Measurements from ENCODE around the gene SORCS2. TPM values are rescaled to one million over a fixed set of nuclear protein-coding genes. Genes with fewer than 3 reads are reported as not detected.

Gene SORCS2
- total RNA-seq, 1 donor from 2014 or later = under 0.01 TPM

DNA sequence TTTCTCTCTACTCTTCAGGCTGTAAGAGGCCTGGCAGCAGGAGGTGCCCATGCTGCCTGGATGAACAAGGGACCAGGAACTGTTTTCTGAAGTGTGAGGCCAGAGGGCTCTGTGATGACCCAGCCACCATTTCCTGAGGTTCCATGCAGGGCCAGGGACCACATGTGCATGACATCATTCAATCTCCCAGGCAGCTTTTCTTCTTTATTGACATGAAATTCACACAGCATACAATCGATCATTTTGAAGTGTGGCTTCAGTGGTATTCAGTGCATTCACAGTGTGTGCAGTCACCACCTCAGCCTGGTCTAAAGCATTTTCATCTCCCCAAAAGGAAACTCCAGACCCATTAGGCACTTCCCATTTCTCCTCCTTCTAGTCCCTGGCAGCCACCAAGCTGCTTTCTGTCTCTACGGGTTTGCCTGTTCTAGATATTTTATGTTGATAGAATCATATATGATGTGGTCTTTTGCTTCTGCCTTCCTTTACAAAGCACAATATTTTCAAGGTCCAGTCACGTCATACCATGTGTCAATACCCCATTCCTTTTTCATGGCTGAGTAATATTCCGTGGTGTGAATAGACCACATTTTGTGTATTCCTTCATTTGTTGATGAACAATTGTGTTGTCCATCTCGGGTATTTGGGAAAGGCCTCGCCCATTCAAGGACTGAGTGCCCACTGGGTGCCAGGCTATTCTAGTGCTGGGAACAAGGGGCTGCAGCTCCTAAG lies 149.3 kb downstream of the SORCS2 start:
- DNase-seq = no peak

GRCh38 chr4:7342223-7343080 lies 150.1 kb downstream of the SORCS2 start:
- no peak for DNase-seq

GRCh38 chr4:7343081-7343655 lies 150.8 kb downstream of the SORCS2 start:
- no peak for DNase-seq

DNA sequence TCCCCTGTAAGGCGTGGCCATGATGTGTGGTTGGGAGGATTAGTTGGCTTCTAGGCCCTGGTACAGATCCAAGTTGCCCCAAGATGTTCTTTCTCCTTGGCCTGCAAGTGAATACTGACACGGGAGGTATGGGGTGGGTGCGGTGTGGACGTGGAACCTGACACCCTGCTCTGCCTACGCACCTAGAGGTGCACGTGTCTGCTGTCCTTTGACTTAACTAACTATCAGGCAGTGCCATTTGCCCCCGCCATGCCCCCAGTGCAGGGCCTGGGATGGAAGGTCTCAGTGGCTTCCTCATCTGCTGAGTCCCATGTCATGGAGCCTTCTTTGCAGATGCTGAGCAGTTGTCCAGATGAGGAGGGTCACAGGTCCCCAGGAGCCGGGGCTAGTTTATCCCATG lies 151.6 kb downstream of the SORCS2 start:
- no peak for DNase-seq

- DNase-seq = no peak
Measured at GRCh38 chr4:7344636-7345155, 152.4 kb downstream of the SORCS2 start.

GRCh38 chr4:7347981-7348380 lies 155.6 kb downstream of the SORCS2 start:
- DNase-seq = no peak

DNA sequence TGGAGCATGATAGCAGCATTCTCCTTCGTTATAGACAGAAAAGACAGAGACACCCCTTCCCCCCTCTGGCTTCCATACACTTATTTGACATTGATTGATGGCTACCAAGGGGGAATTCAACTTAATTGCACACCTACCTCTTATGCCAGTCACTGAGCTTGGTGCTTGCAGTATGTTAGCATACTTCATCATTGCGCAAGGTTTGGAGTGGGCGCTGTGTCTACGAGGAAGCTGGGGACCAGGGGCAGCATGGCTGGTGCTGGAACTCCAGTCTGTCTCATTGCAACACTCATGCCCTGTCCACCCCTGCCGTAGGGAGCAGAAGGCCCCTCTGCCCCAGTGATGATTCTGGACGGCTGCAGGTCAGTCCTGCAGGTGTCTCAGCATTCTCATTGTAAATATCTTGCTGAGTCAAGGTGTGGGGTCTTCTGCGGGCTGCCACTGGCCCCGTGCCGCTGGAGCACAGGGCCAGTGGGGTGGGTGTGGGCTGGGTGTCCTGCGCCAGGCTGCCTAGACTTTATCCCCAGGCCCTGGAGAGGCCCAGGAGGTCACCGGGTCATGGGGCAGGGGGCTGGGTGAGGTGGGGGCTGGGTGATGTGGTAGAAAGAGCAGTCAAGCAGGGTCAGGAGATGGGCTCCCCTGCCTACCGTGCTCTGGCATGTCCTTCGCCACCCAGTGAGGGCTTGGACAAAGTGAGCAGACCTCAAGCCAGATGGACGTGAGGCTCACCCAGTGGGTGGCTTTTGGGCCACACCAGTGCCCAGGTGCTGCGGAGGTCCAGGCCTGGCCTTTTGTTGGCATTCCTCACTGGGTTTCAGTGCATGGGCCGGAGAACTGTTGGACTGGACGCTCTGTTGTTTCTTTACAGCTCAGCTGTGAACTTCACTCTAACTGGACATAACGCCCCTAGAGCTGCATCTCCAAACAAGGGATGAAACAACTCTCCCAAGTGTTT lies 156.9 kb downstream of the SORCS2 start:
- DNase-seq = no peak

DNA sequence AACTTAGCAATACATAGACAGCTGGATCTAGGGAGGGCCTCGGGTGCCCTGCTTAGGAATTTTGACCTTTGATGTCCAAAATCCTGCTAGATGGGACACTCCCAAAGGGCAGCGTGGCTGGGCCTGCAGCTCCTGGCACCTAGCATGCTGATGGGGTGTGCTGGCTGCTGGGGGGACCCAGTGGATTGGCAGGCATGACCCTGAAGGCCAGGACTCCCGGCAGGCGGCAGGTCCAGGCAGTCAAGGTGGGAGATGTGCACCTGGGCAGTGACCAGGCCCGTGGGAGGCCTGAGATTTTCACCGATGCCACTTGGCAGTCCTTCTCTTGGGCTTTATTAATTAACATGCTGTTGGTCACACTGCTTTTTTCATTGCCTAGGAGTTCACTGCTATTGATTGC lies 158.1 kb downstream of the SORCS2 start:
- DNase-seq = no peak

- no peak for DNase-seq
Measured at GRCh38 chr4:7351014-7351413, 158.7 kb downstream of the SORCS2 start.

DNA sequence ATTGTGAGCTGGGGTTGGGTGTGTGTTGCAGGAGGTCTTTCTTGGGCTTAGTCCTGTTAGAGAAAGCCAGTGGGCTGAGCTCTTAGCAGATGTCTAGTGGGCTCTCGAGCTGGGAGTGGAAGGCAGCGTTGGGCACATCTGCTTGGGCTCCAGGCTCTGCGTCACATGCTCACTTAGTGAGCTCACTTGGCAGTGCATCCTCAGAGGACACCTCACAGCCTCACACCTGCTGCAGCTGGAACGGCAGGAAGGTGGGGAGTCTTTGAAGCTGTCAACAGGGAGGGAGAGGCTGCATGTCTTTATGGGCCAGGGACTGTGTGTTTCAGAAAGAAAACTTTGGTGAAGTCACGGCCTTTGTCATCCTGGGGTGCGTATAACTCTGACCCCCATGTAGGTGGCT lies 160.1 kb downstream of the SORCS2 start:
- no peak for DNase-seq

DNA sequence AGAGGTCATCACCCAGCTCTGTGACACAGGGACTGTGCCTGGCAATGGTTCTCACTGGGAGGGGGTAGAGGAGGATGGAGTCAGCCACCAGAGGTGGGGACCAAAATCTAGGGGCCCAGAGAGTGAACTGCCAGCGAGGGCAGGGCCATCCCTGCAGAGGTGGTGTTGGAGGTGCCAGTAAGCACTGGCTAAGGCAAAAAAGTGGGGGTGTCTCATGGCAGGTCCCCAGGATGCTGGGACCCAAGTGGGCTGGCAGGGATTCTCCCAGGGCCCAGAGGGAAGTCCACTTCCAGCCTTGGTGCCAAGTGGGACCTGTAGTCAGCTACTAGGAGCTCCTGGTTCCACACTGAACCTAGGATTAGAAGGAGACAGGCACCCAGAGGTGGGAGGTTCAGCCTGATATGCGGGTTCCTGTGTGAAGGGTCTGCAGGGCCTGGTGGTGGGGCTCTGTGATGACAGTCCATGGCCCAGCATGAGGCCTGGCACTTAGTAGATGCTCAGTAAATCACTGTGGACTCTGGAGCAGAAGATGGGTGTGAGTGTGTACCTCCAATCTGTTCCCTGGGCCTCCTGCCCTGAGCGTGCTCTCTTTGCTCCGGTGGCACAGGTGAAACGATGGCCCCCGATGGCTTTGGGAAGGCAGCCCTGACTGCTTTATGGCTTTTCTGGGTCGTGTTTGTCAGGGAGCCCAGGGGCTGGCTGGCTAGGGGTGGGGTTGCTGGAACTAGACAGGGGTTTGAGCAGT lies 160.9 kb downstream of the SORCS2 start:
- no peak for DNase-seq

- no peak for DNase-seq
Measured at GRCh38 chr4:7353846-7354610, 161.7 kb downstream of the SORCS2 start.

GRCh38 chr4:7354927-7355326 lies 162.6 kb downstream of the SORCS2 start:
- no peak for DNase-seq

DNA sequence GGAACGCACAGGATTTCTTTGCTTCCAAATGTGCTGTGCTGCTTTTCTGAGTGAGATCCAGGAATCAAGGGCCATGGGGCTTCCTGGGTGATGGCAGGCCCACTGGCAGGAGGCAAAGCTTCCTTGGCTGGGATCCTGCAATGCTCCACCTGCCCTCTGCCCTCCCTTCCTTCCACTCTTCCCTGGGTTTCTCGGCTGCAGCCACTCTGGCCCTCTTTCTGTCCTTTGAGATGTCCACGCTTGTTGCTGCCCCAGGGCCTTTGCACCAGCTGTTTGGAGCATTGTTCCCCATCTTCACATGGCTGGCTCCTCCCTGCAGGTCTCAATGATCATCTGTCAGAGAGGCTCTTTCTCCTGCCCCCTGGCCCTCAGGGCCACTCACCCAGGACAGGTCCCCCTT lies 163.5 kb downstream of the SORCS2 start:
- DNase-seq = no peak

DNA sequence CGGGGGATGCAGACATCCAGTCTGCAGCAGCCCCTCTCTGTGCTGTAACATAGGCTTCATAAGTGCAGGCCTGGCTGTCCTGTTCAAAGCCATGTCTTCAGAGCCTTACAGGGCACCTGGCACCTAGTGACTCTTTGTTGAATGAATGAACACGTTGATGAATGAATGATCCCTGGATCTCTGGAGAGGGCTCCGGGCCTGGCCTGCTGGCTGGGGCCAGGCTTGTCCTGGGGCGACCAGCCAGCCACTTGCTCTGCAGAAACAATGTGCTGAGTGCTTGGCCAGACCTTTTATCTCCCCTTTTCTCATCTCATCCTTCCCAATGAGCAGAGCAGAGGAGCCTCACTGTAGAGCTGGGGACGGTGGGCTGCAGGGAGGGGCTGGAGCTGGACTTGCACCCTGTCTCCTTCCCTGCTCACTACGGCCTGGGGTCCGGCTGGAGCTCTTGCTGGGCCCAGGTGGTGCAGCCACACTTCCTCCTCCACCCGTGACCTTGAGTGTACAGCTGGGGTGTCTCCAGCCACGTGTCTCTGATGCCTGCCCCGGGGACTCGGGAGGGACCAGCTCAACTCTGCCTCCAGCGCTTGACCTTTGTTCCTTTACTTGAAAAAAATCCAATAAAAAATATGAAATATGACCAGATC lies 164.5 kb downstream of the SORCS2 start:
- DNase-seq = no peak

DNA sequence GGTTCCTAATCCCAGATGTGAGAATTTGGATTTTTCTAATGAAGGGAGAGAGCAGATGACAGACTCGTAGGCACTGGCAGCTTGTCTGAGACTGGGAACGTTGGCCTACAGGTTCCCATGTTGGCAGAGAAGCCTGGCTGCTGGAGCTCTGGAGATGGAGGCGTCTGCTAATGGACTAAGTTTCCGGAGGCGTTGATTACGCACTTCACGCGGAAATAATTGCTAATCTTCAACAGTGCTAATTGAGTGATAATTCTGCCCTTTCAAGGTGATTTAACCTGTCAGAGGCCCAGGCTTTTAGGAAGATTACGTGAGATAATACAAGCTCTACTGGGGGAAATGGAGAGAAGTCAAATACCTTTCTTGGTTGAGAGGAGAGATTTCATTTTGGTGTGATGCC lies 165.0 kb downstream of the SORCS2 start:
- no peak for DNase-seq

GRCh38 chr4:7358100-7358735 lies 165.9 kb downstream of the SORCS2 start:
- DNase-seq = peak; percentile 50

DNA sequence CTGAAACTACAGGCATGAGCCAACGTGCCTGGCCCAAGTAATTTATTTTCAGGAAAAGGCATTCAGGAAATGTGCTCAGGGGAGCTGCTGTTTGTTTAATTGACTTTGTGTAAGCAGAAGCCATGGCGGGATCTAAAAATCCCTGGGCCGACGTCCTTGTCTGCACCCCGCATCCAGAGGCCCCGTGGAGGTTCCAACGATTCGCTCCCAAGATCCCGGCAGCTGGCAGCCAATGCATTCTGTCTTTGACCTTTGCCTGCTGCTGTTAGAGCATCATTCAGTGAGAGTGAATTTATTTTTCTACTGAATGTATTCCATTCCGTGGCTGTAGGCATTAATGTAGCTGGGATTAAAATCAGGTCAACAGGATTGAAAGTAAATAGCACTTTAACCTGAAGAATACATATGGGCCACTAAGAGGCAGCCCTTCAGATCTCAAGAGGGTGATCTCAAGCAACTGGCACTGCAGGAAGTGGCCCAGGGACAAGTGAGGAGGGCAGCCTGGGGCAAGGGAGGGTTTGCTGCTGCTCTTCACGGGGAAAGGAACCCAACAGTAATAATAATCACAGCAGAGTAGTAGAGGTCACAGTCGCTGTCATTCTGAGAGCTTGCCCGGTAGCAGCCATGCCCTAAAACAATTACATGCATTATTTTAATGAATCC lies 167.2 kb downstream of the SORCS2 start:
- no peak for DNase-seq

- no peak for DNase-seq
Measured at GRCh38 chr4:7360806-7361205, 168.5 kb downstream of the SORCS2 start.

All from dermis blood vessel endothelial cell (primary cell).